Endodermal cell (in vitro differentiated cells): ENCODE measurements around the gene GOLM1. TPM values are rescaled to one million over a fixed set of nuclear protein-coding genes. Genes with fewer than 3 reads are reported as not detected.

Source experiments
- DNase-seq: peaks from one replicate; pipeline ENCODE4 v3.0.0-alpha.2; 2017
- H3K27ac ChIP-seq: 2 replicates; pipeline ENCODE4 v1.5.1; 2013; ENCODE audit warnings: mild to moderate bottlenecking, low read depth, low read length, moderate library complexity
- H3K27me3 ChIP-seq: 2 replicates; pipeline ENCODE4 v1.6.1; 2013; ENCODE audit warnings: mild to moderate bottlenecking, low read length, moderate library complexity; ENCODE audit not compliant: insufficient read depth, control insufficient read depth, poor library complexity, severe bottlenecking
- H3K36me3 ChIP-seq: 2 replicates; pipeline ENCODE4 v1.7.0; 2013; ENCODE audit warnings: mild to moderate bottlenecking, low read length, moderate library complexity; ENCODE audit not compliant: control insufficient read depth, insufficient read depth
- H3K4me1 ChIP-seq: one replicate; pipeline ENCODE4 v1.7.0; 2013; ENCODE audit warnings: low read length; ENCODE audit not compliant: control insufficient read depth, insufficient read depth
- H3K4me3 ChIP-seq: 2 replicates; pipeline ENCODE4 v1.5.1; 2013; ENCODE audit warnings: mild to moderate bottlenecking, low read length, moderate library complexity
- H3K9ac ChIP-seq: 2 replicates; pipeline ENCODE4 v1.6.1; 2013; ENCODE audit warnings: mild to moderate bottlenecking, low read length, moderate library complexity; ENCODE audit not compliant: poor library complexity, severe bottlenecking; ENCODE audit errors: extremely low read depth
- H3K9me3 ChIP-seq: 2 replicates; pipeline ENCODE4 v1.6.1; 2013; ENCODE audit warnings: mild to moderate bottlenecking, low read length, moderate library complexity; ENCODE audit not compliant: control insufficient read depth
- H3K27ac Mint-ChIP-seq: 2 replicates; pipeline ENCODE4 v1.8.0; 2020; ENCODE audit warnings: mixed read lengths
- H3K27me3 Mint-ChIP-seq: 2 replicates; pipeline ENCODE4 v1.8.0; 2021; ENCODE audit warnings: mild to moderate bottlenecking, mixed read lengths; ENCODE audit not compliant: insufficient read depth
- H3K36me3 Mint-ChIP-seq: 2 replicates; pipeline ENCODE4 v1.8.0; 2020; ENCODE audit warnings: low read depth, mixed read lengths
- H3K4me1 Mint-ChIP-seq: 2 replicates; pipeline ENCODE4 v1.8.0; 2020; ENCODE audit warnings: mixed read lengths
- H3K4me3 Mint-ChIP-seq: 2 replicates; pipeline ENCODE4 v1.8.0; 2020; ENCODE audit warnings: mild to moderate bottlenecking, moderate library complexity, mixed read lengths
- H3K9me3 Mint-ChIP-seq: 2 replicates; pipeline ENCODE4 v1.8.0; 2020; ENCODE audit warnings: mild to moderate bottlenecking, mixed read lengths
- CTCF ChIP-seq: fragments of 200-600 bp; sonication (generic); conservative IDR thresholded peaks from 2 replicates; pipeline ENCODE4 v1.5.0; 2021; ENCODE audit warnings: antibody characterized with exemption, mild to moderate bottlenecking
- WGBS, 2 experiments: methylation state at CpG; one replicate each; pipeline versions ENCODE4 v1.1.5 to v1.1.7; 2013; ENCODE audit warnings: missing lambda C conversion rate in 2 of 2, mixed read lengths in 1 of 2; ENCODE audit not compliant: insufficient coverage in 1 of 2, insufficient read length in 1 of 2; 5-methylcytosine and 5-hydroxymethylcytosine counted together
- total RNA-seq, 2 donors: library from RNA; stranded (reverse); fragmentation: NEBNext Ultra II Directional in 1 of 2; extraction: Animal tissue kit (Norgen Biotek cat#: 25700) in 1 of 2; gene quantifications; 2 replicates in 1 of 2; 3 replicates in 1 of 2; pipeline ENCODE4 v1.2.1, GENCODE V29; 2021

The GOLM1 gene
- total RNA-seq, 2 donors from 2014 or later: 64.5 to 66.4 TPM

GRCh38 chr9:86062845-86063693 is 36.3 kb downstream of the GOLM1 start:
- DNase-seq: peak; percentile 34
- H3K36me3 ChIP-seq: no peaks in the 10 kb centered on the region
- Mint-ChIP-seq H3K9me3 (no peaks in the 10 kb centered on the region), H3K4me3 (no peak overlapping the region), H3K27ac (peak overlapping the region; percentile 25), H3K4me1 (peaks cover 8% of the 10 kb centered on the region), H3K27me3 (no peaks in the 10 kb centered on the region), H3K36me3 (peaks cover 4% of the 10 kb centered on the region)
- H3K4me1 ChIP-seq: no peaks in the 10 kb centered on the region
- no peak overlapping the region for H3K4me3 ChIP-seq
- no peaks in the 10 kb centered on the region for H3K27me3 ChIP-seq
- WGBS, 2 experiments: 86 to 90% methylated on average over 12 to 16 of the region's 16 CpGs
- H3K27ac ChIP-seq: no peak overlapping the region
- H3K9me3 ChIP-seq: no peaks in the 10 kb centered on the region
- TF ChIP-seq CTCF: no peak
- no peak overlapping the region for H3K9ac ChIP-seq

- Histone ChIP-seq H3K9me3 (no peaks in the 10 kb centered on the region), H3K9ac (no peak overlapping the region), H3K27me3 (no peaks in the 10 kb centered on the region), H3K4me3 (no peak overlapping the region), H3K36me3 (no peaks in the 10 kb centered on the region), H3K27ac (no peak overlapping the region), H3K4me1 (peaks cover 7% of the 10 kb centered on the region)
- DNase-seq: no peak
- Mint-ChIP-seq H3K4me1 (peaks cover 12% of the 10 kb centered on the region), H3K27ac (no peak overlapping the region), H3K9me3 (no peaks in the 10 kb centered on the region), H3K36me3 (peaks cover 2% of the 10 kb centered on the region), H3K27me3 (no peaks in the 10 kb centered on the region), H3K4me3 (no peak overlapping the region)
- 89 to 90% methylated on average over 4 to 11 of the region's 11 CpGs for WGBS, 2 experiments
- TF ChIP-seq CTCF: no peak
Observed at GRCh38 chr9:86061972-86062739, 37.2 kb downstream of the GOLM1 start.

- no peak for TF ChIP-seq CTCF
- DNase-seq: no peak
- Histone ChIP-seq H3K27me3 (no peaks in the 10 kb centered on the region), H3K4me3 (no peak overlapping the region), H3K9me3 (no peaks in the 10 kb centered on the region), H3K4me1 (peaks cover 17% of the 10 kb centered on the region), H3K9ac (no peak overlapping the region), H3K27ac (no peak overlapping the region), H3K36me3 (no peaks in the 10 kb centered on the region)
- peaks cover 2% of the 10 kb centered on the region for H3K36me3 Mint-ChIP-seq
- 95 to 96% methylated on average over 7 to 13 of the region's 13 CpGs for WGBS, 2 experiments
- H3K4me1 Mint-ChIP-seq: peaks cover 5% of the 10 kb centered on the region
- no peaks in the 10 kb centered on the region for H3K27me3 Mint-ChIP-seq
- no peak overlapping the region for H3K4me3 Mint-ChIP-seq
- H3K27ac Mint-ChIP-seq: no peak overlapping the region
- H3K9me3 Mint-ChIP-seq: no peaks in the 10 kb centered on the region
Observed at GRCh38 chr9:86057491-86057890, 41.9 kb downstream of the GOLM1 start.
